ENCODE measurements around the gene R3HDM2.
"Not testable (repeated sequence)": the region's sequence is repeated elsewhere in the genome, so short reads cannot be mapped to it uniquely, and the experiment has no call there.

R3HDM2 gene

DNA sequence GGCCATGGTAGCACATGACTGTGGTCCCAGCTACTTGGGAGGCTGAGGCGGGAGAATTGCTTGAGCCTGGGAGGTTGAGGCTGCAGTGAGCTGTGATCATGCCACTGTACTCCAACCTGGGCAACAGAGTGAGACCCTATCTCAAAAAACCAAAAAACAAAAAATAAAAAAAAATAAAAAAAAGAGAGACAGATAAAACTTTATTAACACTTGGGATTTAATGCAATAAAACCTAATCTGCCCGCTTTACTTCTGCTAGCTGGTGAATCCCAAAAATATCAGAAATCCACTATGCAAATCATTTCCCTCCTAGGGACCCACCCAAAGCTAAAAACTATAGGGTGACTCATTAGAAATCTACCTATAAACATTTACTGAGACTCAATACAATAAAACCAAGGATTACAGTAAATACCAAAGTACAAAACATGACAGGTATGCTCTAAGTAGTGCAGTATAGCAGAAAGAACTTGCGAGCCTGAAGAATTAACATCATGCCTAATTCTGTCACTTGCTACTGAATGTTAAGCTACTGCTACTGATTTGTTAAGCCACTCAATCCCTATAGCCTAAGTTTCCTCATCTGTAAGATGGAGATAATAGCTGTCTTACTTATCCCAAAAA, 129.8 kb downstream of the R3HDM2 start:
- Histone ChIP-seq H3K27me3 (ENCODE audit: insufficient read depth, low read length, poor library complexity, severe bottlenecking) (no peaks in the 10 kb centered on the region), H3F3A (ENCODE audit: low read depth) (no peaks in the 10 kb centered on the region), H2AFZ (ENCODE audit: low read length) (no peak overlapping the region), H3K36me3 (ENCODE audit: insufficient read depth, low read length) (peaks cover 19% of the 10 kb centered on the region; the same call in 1 of the 2 replicates), H3K9me2 (replicated peaks; ENCODE audit: low read depth, low read length) (no peaks in the 10 kb centered on the region), H3K9me3 (ENCODE audit: insufficient read depth, low read depth, low read length) (no peaks in the 10 kb centered on the region), H3K9ac (ENCODE audit: low read depth, low read length, poor library complexity, severe bottlenecking) (no peak overlapping the region), H3K4me3 (ENCODE audit: low read length, poor library complexity, severe bottlenecking) (no peak overlapping the region), H3K4me1 (ENCODE audit: insufficient read depth, low read length, poor library complexity, severe bottlenecking) (no peaks in the 10 kb centered on the region), H4K20me1 (ENCODE audit: insufficient read depth, low read length, poor library complexity, severe bottlenecking) (no peaks in the 10 kb centered on the region), H3K79me2 (ENCODE audit: insufficient read depth, low read length) (no peaks in the 10 kb centered on the region), H3K4me2 (ENCODE audit: low read depth, low read length, poor library complexity, severe bottlenecking) (no peak overlapping the region)
- TF ChIP-seq, protein P1, sequence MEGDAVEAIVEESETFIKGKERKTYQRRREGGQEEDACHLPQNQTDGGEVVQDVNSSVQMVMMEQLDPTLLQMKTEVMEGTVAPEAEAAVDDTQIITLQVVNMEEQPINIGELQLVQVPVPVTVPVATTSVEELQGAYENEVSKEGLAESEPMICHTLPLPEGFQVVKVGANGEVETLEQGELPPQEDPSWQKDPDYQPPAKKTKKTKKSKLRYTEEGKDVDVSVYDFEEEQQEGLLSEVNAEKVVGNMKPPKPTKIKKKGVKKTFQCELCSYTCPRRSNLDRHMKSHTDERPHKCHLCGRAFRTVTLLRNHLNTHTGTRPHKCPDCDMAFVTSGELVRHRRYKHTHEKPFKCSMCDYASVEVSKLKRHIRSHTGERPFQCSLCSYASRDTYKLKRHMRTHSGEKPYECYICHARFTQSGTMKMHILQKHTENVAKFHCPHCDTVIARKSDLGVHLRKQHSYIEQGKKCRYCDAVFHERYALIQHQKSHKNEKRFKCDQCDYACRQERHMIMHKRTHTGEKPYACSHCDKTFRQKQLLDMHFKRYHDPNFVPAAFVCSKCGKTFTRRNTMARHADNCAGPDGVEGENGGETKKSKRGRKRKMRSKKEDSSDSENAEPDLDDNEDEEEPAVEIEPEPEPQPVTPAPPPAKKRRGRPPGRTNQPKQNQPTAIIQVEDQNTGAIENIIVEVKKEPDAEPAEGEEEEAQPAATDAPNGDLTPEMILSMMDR (conservative IDR thresholded peaks at IDR 0.05; ENCODE audit: low read length), result no peak
- TF ChIP-seq EZH2phosphoT487 (IDR thresholded peaks at IDR 0.05; ENCODE audit: borderline replicate concordance), result no peak

DNA sequence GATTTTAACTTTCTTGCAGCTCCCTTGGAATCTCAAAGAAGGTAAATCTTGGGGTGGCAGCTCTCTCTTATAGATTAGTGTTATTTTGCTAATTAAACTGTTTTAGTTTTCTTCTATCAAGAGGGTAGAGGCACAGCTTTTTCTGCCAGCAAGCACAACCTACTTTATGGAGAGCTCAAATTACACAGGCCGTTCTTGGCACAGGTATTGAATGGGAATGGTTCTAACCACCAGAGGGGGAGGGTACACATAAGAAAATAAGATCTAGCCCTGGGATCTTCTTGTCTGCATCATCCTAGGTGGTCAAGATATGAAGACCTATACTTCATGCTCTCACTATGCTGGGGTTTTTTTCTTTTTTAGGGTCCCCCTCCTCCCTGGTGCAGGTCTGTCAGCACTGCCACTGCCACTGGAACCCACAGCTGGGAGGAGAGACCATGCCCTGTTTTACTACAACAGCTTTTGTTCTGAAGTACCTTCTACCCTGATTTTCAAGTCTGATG, 131.3 kb downstream of the R3HDM2 start:
- Histone ChIP-seq H3K36me3 (ENCODE audit: insufficient read depth, low read length) (peaks cover 28% of the 10 kb centered on the region; the same call in 1 of the 2 replicates), H3K27me3 (ENCODE audit: insufficient read depth, low read length, poor library complexity, severe bottlenecking) (no peaks in the 10 kb centered on the region), H3K79me2 (ENCODE audit: insufficient read depth, low read length) (no peaks in the 10 kb centered on the region), H3F3A (ENCODE audit: low read depth) (no peaks in the 10 kb centered on the region), H3K4me1 (ENCODE audit: insufficient read depth, low read length, poor library complexity, severe bottlenecking) (no peaks in the 10 kb centered on the region), H3K9ac (ENCODE audit: low read depth, low read length, poor library complexity, severe bottlenecking) (no peak overlapping the region), H2AFZ (ENCODE audit: low read length) (no peak overlapping the region), H3K4me2 (ENCODE audit: low read depth, low read length, poor library complexity, severe bottlenecking) (no peak overlapping the region), H3K4me3 (ENCODE audit: low read length, poor library complexity, severe bottlenecking) (no peak overlapping the region), H3K9me2 (replicated peaks; ENCODE audit: low read depth, low read length) (no peaks in the 10 kb centered on the region), H3K9me3 (ENCODE audit: insufficient read depth, low read depth, low read length) (no peaks in the 10 kb centered on the region), H4K20me1 (ENCODE audit: insufficient read depth, low read length, poor library complexity, severe bottlenecking) (no peaks in the 10 kb centered on the region)
- no peak for TF ChIP-seq EZH2phosphoT487 (IDR thresholded peaks at IDR 0.05; ENCODE audit: borderline replicate concordance)
- TF ChIP-seq, protein P1 (conservative IDR thresholded peaks at IDR 0.05; ENCODE audit: low read length), result no peak

DNA sequence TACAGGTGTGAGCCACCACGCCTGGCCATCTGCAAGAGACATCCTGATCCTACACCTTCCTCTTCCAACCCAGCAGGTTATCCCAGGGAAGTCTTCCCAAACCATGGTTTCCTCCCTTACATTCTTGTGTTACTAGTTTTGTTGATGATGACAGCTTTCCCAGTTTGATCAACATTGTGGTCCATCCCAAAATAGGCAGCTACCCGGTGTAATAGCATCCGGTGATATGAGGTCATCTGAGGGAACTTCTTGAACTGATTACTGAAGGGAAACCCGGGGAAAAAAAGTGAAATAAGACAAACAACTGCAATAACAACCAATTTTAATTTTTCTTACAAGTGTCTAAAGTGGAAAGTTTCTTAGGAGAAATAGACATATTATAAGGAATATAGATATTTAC, 134.6 kb downstream of the R3HDM2 start:
- Histone ChIP-seq H3K9ac (ENCODE audit: low read depth, low read length, poor library complexity, severe bottlenecking) (no peak overlapping the region), H3K27me3 (ENCODE audit: insufficient read depth, low read length, poor library complexity, severe bottlenecking) (no peaks in the 10 kb centered on the region), H3K4me2 (ENCODE audit: low read depth, low read length, poor library complexity, severe bottlenecking) (no peak overlapping the region), H3K79me2 (ENCODE audit: insufficient read depth, low read length) (no peaks in the 10 kb centered on the region), H3K4me3 (ENCODE audit: low read length, poor library complexity, severe bottlenecking) (no peak overlapping the region), H3K9me3 (ENCODE audit: insufficient read depth, low read depth, low read length) (no peaks in the 10 kb centered on the region), H3K36me3 (ENCODE audit: insufficient read depth, low read length) (peaks cover 29% of the 10 kb centered on the region; the same call in 1 of the 2 replicates), H3K4me1 (ENCODE audit: insufficient read depth, low read length, poor library complexity, severe bottlenecking) (no peaks in the 10 kb centered on the region), H3K9me2 (replicated peaks; ENCODE audit: low read depth, low read length) (no peaks in the 10 kb centered on the region), H3F3A (ENCODE audit: low read depth) (no peaks in the 10 kb centered on the region), H4K20me1 (ENCODE audit: insufficient read depth, low read length, poor library complexity, severe bottlenecking) (no peaks in the 10 kb centered on the region), H2AFZ (ENCODE audit: low read length) (no peak overlapping the region)
- TF ChIP-seq, protein P1 (conservative IDR thresholded peaks at IDR 0.05; ENCODE audit: low read length), result no peak
- TF ChIP-seq EZH2phosphoT487 (IDR thresholded peaks at IDR 0.05; ENCODE audit: borderline replicate concordance), result no peak

DNA sequence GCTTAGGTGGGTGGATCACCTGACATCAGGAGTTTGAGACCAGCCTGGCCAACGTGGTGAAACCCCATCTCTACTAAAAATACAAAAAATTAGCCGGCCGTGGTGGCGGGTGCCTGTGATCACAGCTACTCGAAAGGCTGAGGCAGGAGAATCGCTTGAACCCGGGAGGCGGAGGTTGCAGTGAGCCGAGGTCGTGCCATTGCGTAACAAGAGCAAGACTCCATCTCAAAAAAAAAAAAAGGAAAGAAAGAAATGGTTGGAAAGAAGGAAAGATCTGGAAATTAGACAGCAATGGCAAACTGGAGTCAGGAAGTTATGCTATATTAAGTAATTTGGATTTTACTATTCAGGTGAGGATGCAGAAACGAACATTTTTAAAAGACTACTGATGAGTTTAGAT, 148.8 kb downstream of the R3HDM2 start:
- H3K4me3 ChIP-seq (ENCODE audit: low read length, poor library complexity, severe bottlenecking), result not testable (repeated sequence)

More for the DNA sequence above, 148.8 kb downstream of the R3HDM2 start:
- H2AFZ ChIP-seq (ENCODE audit: low read length); H3K27me3 ChIP-seq (ENCODE audit: insufficient read depth, low read length, poor library complexity, severe bottlenecking); H3K4me2 ChIP-seq (ENCODE audit: low read depth, low read length, poor library complexity, severe bottlenecking); H3K9me2 ChIP-seq (replicated peaks; ENCODE audit: low read depth, low read length); H3F3A ChIP-seq (ENCODE audit: low read depth); H3K79me2 ChIP-seq (ENCODE audit: insufficient read depth, low read length); H3K9me3 ChIP-seq (ENCODE audit: insufficient read depth, low read depth, low read length); H3K9ac ChIP-seq (ENCODE audit: low read depth, low read length, poor library complexity, severe bottlenecking); H4K20me1 ChIP-seq (ENCODE audit: insufficient read depth, low read length, poor library complexity, severe bottlenecking); H3K36me3 ChIP-seq (ENCODE audit: insufficient read depth, low read length): not testable (repeated sequence)
- H3K4me1 ChIP-seq (ENCODE audit: insufficient read depth, low read length, poor library complexity, severe bottlenecking), result peaks cover 13% of the 10 kb centered on the region
